PFSK-1 (cell line): Measurements from ENCODE around the gene LENG8.
A peak's percentile ranks its signal among the peaks of the same experiment; 100 is the strongest.

Experiments
- FOXP2 ChIP-seq: optimal IDR thresholded peaks from 2 replicates; pipeline ENCODE3; 2011; ENCODE audit warnings: borderline replicate concordance, control low read depth, inconsistent platforms; ENCODE audit not compliant: insufficient read depth; ENCODE audit errors: extremely low read length, extremely low read depth
- POLR2AphosphoS5 ChIP-seq: IDR thresholded peaks from 2 replicates; pipeline ENCODE4 v1.6.1; 2012; ENCODE audit warnings: low read depth, mild to moderate bottlenecking, control low read depth, low read length, moderate library complexity
- REST ChIP-seq, 2 experiments: IDR thresholded peaks; 2 replicates each; pipeline versions ENCODE4 v1.6.1 to v1.8.0; 2011 to 2012; ENCODE audit warnings: low read depth in 2 of 2, low read length in 2 of 2, control low read depth in 1 of 2, inconsistent platforms in 1 of 2, mild to moderate bottlenecking in 1 of 2, moderate library complexity in 1 of 2; ENCODE audit not compliant: insufficient read depth in 1 of 2
- SIN3A ChIP-seq: IDR thresholded peaks from 2 replicates; pipeline ENCODE4 v1.6.1; 2012; ENCODE audit warnings: mild to moderate bottlenecking, low read length, moderate library complexity, borderline replicate concordance; ENCODE audit not compliant: insufficient read depth
- TAF1 ChIP-seq: IDR thresholded peaks from 2 replicates; pipeline ENCODE4 v1.6.1; 2012; ENCODE audit warnings: low read length, control low read depth, borderline replicate concordance; ENCODE audit not compliant: insufficient read depth

Gene LENG8

GRCh38 chr19:54469496-54469934, 20.5 kb downstream of the LENG8 start:
- 0 out of 4 replicates have a peak, but pooled peaks have one; percentile 40 to 43 for TF ChIP-seq REST (IDR thresholded peaks at IDR 0.05; ENCODE audit: insufficient read depth in 1 of 2, low read depth in 2 of 2, low read length in 2 of 2)
- no peak for TF ChIP-seq TAF1
- no peak for TF ChIP-seq FOXP2
- no peak for TF ChIP-seq POLR2AphosphoS5

- no peak for TF ChIP-seq SIN3A
- TF ChIP-seq REST (IDR thresholded peaks at IDR 0.05; ENCODE audit: insufficient read depth in 1 of 2, low read depth in 2 of 2, low read length in 2 of 2): no peak
- TF ChIP-seq POLR2AphosphoS5: no peak
- TF ChIP-seq TAF1: no peak
- TF ChIP-seq FOXP2: no peak
Observed at GRCh38 chr19:54470276-54470887, 21.4 kb downstream of the LENG8 start.

DNA sequence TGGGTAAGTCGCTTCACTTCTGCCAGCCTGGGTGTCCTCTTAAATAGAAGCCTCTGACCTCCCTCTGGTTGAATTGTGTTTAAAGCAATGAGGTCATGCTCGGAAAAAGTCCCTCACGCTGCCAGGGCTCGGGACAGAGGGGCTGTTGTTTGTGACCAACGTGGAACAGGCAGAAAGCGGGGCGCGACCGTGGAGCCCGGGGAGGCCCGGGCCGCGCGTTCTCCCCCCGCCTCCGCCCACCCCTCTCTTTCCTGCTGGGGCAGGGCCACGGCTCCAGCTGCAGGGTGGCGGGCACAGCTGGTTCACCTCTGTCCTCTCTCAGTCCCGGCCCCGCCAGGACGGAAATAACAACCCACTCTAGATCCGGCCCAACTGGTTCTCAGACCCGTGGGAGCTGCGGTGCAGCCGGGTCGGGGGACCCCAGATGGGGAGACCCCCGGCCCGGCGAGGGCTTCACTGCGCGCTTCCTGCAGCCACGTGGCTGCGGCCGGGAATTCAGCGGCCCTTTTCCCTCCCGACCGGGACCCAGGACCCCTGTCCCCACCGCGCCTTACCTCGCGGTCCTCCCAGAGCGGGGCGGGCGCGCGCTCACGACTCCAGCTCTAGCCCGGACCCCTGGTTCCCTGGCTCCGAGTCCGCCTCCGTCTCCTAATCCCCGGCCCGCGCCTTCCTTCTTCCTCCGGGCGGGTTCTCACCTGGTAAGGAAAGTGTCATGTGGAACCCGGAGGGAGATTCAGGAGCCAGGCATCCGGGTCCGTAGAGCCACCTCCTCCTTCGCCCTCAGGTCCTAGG, 22.2 kb downstream of the LENG8 start:
- TF ChIP-seq SIN3A (no peak), FOXP2 (no peak), TAF1 (no peak), POLR2AphosphoS5 (no peak), REST (IDR thresholded peaks at IDR 0.05; ENCODE audit: insufficient read depth in 1 of 2, low read depth in 2 of 2, low read length in 2 of 2) (no peak)

- TF ChIP-seq REST (IDR thresholded peaks at IDR 0.05; ENCODE audit: insufficient read depth in 1 of 2, low read depth in 2 of 2, low read length in 2 of 2) (no peak), SIN3A (peak; percentile 39; the same call in 1 of the 2 replicates), TAF1 (0 out of 2 replicates have a peak, but pooled peaks have one; percentile 16)
Observed at GRCh38 chr19:54473071-54473891, 24.3 kb downstream of the LENG8 start, which contains the start of gene CDC42EP5. Gene CDC42EP5 (minus strand): TSS chr19:54473296. CDS start chr19:54465547, 7,749 bp downstream.
